HUES6 (cell line): ENCODE measurements around the gene SLC10A7.
A peak's percentile ranks its signal among the peaks of the same experiment; 100 is the strongest.

Experiments used
- H3K27ac ChIP-seq: 2 replicates; pipeline ENCODE4 v1.7.0; 2013; ENCODE audit warnings: low read depth, mild to moderate bottlenecking, low read length, inconsistent platforms
- H3K27me3 ChIP-seq: 2 replicates; pipeline ENCODE4 v1.6.1; 2013; ENCODE audit warnings: low read length; ENCODE audit not compliant: control insufficient read depth, insufficient read depth
- H3K36me3 ChIP-seq: 2 replicates; pipeline ENCODE4 v1.6.1; 2013; ENCODE audit warnings: low read length; ENCODE audit not compliant: control insufficient read depth, insufficient read depth
- H3K4me1 ChIP-seq: 2 replicates; pipeline ENCODE4 v1.6.1; 2013; ENCODE audit warnings: low read length; ENCODE audit not compliant: control insufficient read depth, insufficient read depth
- H3K4me3 ChIP-seq: 2 replicates; pipeline ENCODE4 v1.5.1; 2013; ENCODE audit warnings: low read depth, low read length
- H3K9ac ChIP-seq: one replicate; pipeline ENCODE4 v1.6.1; 2013; ENCODE audit warnings: mild to moderate bottlenecking, low read length
- H3K9me3 ChIP-seq: 2 replicates; pipeline ENCODE4 v1.6.1; 2013; ENCODE audit warnings: low read depth, low read length; ENCODE audit not compliant: control insufficient read depth, insufficient read depth

Gene SLC10A7

GRCh38 chr4:146520896-146521540 lies 722 bp downstream of the SLC10A7 start:
- no peak overlapping the region for H3K27ac ChIP-seq
- peak overlapping the region; percentile 97 for H3K4me3 ChIP-seq

GRCh38 chr4:146514651-146515357 lies 6.9 kb downstream of the SLC10A7 start:
- Histone ChIP-seq H3K9me3 (no peaks in the 10 kb centered on the region), H3K4me1 (0 out of 2 replicates have a peak, but pooled peaks cover 2% of the 10 kb centered on the region), H3K4me3 (no peak overlapping the region), H3K27ac (no peak overlapping the region), H3K27me3 (peaks cover 9% of the 10 kb centered on the region), H3K36me3 (no peaks in the 10 kb centered on the region), H3K9ac (no peak overlapping the region)

More at GRCh38 chr4:146520896-146521540, 722 bp downstream of the SLC10A7 start:
- H3K27me3 ChIP-seq = peaks cover 36% of the 10 kb centered on the region
- H3K4me1 ChIP-seq = peaks cover 7% of the 10 kb centered on the region
- H3K9me3 ChIP-seq = no peaks in the 10 kb centered on the region
- H3K36me3 ChIP-seq = no peaks in the 10 kb centered on the region
- H3K9ac ChIP-seq = peak overlapping the region; percentile 78

GRCh38 chr4:146513548-146513947 lies 8.2 kb downstream of the SLC10A7 start:
- peaks cover under 1% of the 10 kb centered on the region; the same call in 1 of the 2 replicates for H3K27me3 ChIP-seq
- no peak overlapping the region for H3K4me3 ChIP-seq
- no peak overlapping the region for H3K9ac ChIP-seq
- no peaks in the 10 kb centered on the region for H3K36me3 ChIP-seq
- no peak overlapping the region for H3K27ac ChIP-seq
- no peaks in the 10 kb centered on the region for H3K9me3 ChIP-seq
- no peaks in the 10 kb centered on the region for H3K4me1 ChIP-seq

GRCh38 chr4:146511381-146511780 lies 10.4 kb downstream of the SLC10A7 start:
- H3K9me3 ChIP-seq = no peaks in the 10 kb centered on the region
- no peak overlapping the region for H3K4me3 ChIP-seq
- H3K36me3 ChIP-seq = no peaks in the 10 kb centered on the region
- no peak overlapping the region for H3K27ac ChIP-seq
- no peak overlapping the region for H3K9ac ChIP-seq
- H3K27me3 ChIP-seq = no peaks in the 10 kb centered on the region
- H3K4me1 ChIP-seq = no peaks in the 10 kb centered on the region

GRCh38 chr4:146510942-146511341 lies 10.8 kb downstream of the SLC10A7 start:
- Histone ChIP-seq H3K9me3 (no peaks in the 10 kb centered on the region), H3K36me3 (no peaks in the 10 kb centered on the region), H3K4me1 (no peaks in the 10 kb centered on the region), H3K27me3 (no peaks in the 10 kb centered on the region), H3K27ac (no peak overlapping the region), H3K9ac (no peak overlapping the region), H3K4me3 (no peak overlapping the region)

- H3K9ac ChIP-seq = no peak overlapping the region
- no peaks in the 10 kb centered on the region for H3K27me3 ChIP-seq
- H3K4me1 ChIP-seq = no peaks in the 10 kb centered on the region
- H3K4me3 ChIP-seq = no peak overlapping the region
- no peaks in the 10 kb centered on the region for H3K36me3 ChIP-seq
- no peaks in the 10 kb centered on the region for H3K9me3 ChIP-seq
- no peak overlapping the region for H3K27ac ChIP-seq
Observed at GRCh38 chr4:146508229-146508939, 13.4 kb downstream of the SLC10A7 start.

- no peak overlapping the region for H3K9ac ChIP-seq
- no peaks in the 10 kb centered on the region for H3K36me3 ChIP-seq
Observed at GRCh38 chr4:146507632-146508031, 14.1 kb downstream of the SLC10A7 start.

GRCh38 chr4:146506272-146506671 lies 15.5 kb downstream of the SLC10A7 start:
- no peaks in the 10 kb centered on the region for H3K36me3 ChIP-seq
- H3K27ac ChIP-seq = no peak overlapping the region
- no peak overlapping the region for H3K9ac ChIP-seq
- H3K9me3 ChIP-seq = no peaks in the 10 kb centered on the region
- H3K4me1 ChIP-seq = no peaks in the 10 kb centered on the region
- no peak overlapping the region for H3K4me3 ChIP-seq
- H3K27me3 ChIP-seq = no peaks in the 10 kb centered on the region

More at GRCh38 chr4:146507632-146508031, 14.1 kb downstream of the SLC10A7 start:
- Histone ChIP-seq H3K9me3 (no peaks in the 10 kb centered on the region), H3K4me3 (no peak overlapping the region), H3K4me1 (no peaks in the 10 kb centered on the region), H3K27ac (no peak overlapping the region), H3K27me3 (no peaks in the 10 kb centered on the region)

GRCh38 chr4:146500216-146500615 lies 21.5 kb downstream of the SLC10A7 start:
- H3K9ac ChIP-seq = no peak overlapping the region
- no peak overlapping the region for H3K27ac ChIP-seq
- H3K4me1 ChIP-seq = no peaks in the 10 kb centered on the region; the same call in 1 of the 2 replicates
- H3K36me3 ChIP-seq = no peaks in the 10 kb centered on the region
- H3K9me3 ChIP-seq = no peaks in the 10 kb centered on the region
- H3K4me3 ChIP-seq = no peak overlapping the region
- no peaks in the 10 kb centered on the region for H3K27me3 ChIP-seq

GRCh38 chr4:146498291-146498690 lies 23.4 kb downstream of the SLC10A7 start:
- Histone ChIP-seq H3K9me3 (no peaks in the 10 kb centered on the region), H3K4me1 (no peaks in the 10 kb centered on the region; the same call in 1 of the 2 replicates), H3K4me3 (no peak overlapping the region), H3K36me3 (no peaks in the 10 kb centered on the region), H3K27me3 (no peaks in the 10 kb centered on the region), H3K9ac (no peak overlapping the region), H3K27ac (no peak overlapping the region)

- H3K27ac ChIP-seq = no peak overlapping the region
- no peak overlapping the region for H3K9ac ChIP-seq
- no peaks in the 10 kb centered on the region; the same call in 1 of the 2 replicates for H3K4me1 ChIP-seq
- H3K27me3 ChIP-seq = no peaks in the 10 kb centered on the region
- no peaks in the 10 kb centered on the region for H3K9me3 ChIP-seq
- no peak overlapping the region for H3K4me3 ChIP-seq
- H3K36me3 ChIP-seq = no peaks in the 10 kb centered on the region
Observed at GRCh38 chr4:146495269-146495668, 26.5 kb downstream of the SLC10A7 start.
